HepG2 (cell line): ENCODE data around the gene RPE. TPM values are rescaled to one million over a fixed set of nuclear protein-coding genes. Genes with fewer than 3 reads are reported as not detected.

Source experiments
- ATAC-seq: fragments of 200-7000 bp; cut with Tn5 transposase; 3 replicates; pipeline ENCODE4 v1.9.1; 2020; ENCODE audit warnings: mild to moderate bottlenecking, moderate library complexity
- BruUV-seq: library from RNA; stranded (reverse); fragments of 400-500 nt; replicated peaks from 2 replicates; lab custom pipeline; 2021; lab: Mats Ljungman, UMichigan
- CTCF ChIA-PET: fragments of 300-600 bp; formaldehyde crosslinking; extraction: SDS; loops from one replicate; lab custom pipeline; 2021; ENCODE audit warnings: low total read pairs, inconsistent platforms, low intra/inter-chr PET ratio; lab: Yijun Ruan, JAX
- POLR2A ChIA-PET: fragments of 350-600 bp; sonication (Branson Sonifier 250); formaldehyde crosslinking; loops from one replicate; lab custom pipeline; 2020; ENCODE audit warnings: antibody characterized with exemption, inconsistent platforms; lab: Yijun Ruan, JAX
- DNase-seq: peaks from one replicate; pipeline ENCODE4 v3.0.0-alpha.2; 2015; ENCODE audit warnings: low spot score
- FAIRE-seq: peaks from 3 replicates; lab custom pipeline; 2011; peaks lifted over from hg19 to GRCh38; lab: Jason Lieb, UNC
- H2AFZ ChIP-seq: one replicate; pipeline ENCODE4 v1.6.1; 2011; ENCODE audit warnings: low read length, inconsistent platforms
- H3K27ac ChIP-seq: fragments of 300-600 bp; 3 replicates; pipeline ENCODE4 v1.8.0; 2011; ENCODE audit warnings: mixed run types, mild to moderate bottlenecking, mixed read lengths, low read length, inconsistent platforms; ENCODE audit not compliant: insufficient read depth; ENCODE audit errors: extremely low read length
- H3K27me3 ChIP-seq, 2 experiments: fragments of 200-600 bp in 1 of 2; 2 replicates in 1 of 2; 3 replicates in 1 of 2; pipeline versions ENCODE4 v1.6.0 to v1.8.0; 2011; ENCODE audit warnings: low read length in 2 of 2, mild to moderate bottlenecking in 2 of 2, moderate library complexity in 2 of 2, inconsistent platforms in 1 of 2; ENCODE audit not compliant: insufficient read depth in 2 of 2, control insufficient read depth in 1 of 2
- H3K36me3 ChIP-seq, 2 experiments: fragments of 200-600 bp in 1 of 2; replicated peaks in 1 of 2; 2 replicates in 1 of 2; 3 replicates in 1 of 2; pipeline versions ENCODE4 v1.5.1 to v1.8.0; 2011; ENCODE audit warnings: low read length in 2 of 2, inconsistent platforms in 1 of 2; ENCODE audit not compliant: insufficient read depth in 2 of 2, control insufficient read depth in 1 of 2
- H3K4me1 ChIP-seq: 2 replicates; pipeline ENCODE4 v1.5.1; 2012; ENCODE audit warnings: low read length, inconsistent platforms; ENCODE audit not compliant: insufficient read depth
- H3K4me2 ChIP-seq: 2 replicates; pipeline ENCODE4 v1.6.0; 2011; ENCODE audit warnings: low read depth, low read length, inconsistent platforms
- H3K4me3 ChIP-seq, 3 experiments: fragments of 200-600 bp in 1 of 3; sonication (generic), shearing (Covaris generic) in 1 of 3; replicated peaks in 1 of 3; 2 replicates each; pipeline ENCODE4 v1.5.1; 2011 to 2016; ENCODE audit warnings: low read length in 3 of 3, inconsistent platforms in 2 of 3, low read depth in 2 of 3, mild to moderate bottlenecking in 2 of 3, control low read depth in 1 of 3, mixed read lengths in 1 of 3; ENCODE audit not compliant: insufficient read depth in 1 of 3
- H3K79me2 ChIP-seq: one replicate; pipeline ENCODE4 v1.6.1; 2011; ENCODE audit warnings: low read length, inconsistent platforms; ENCODE audit not compliant: insufficient read depth
- H3K9ac ChIP-seq: 2 replicates; pipeline ENCODE4 v1.6.0; 2011; ENCODE audit warnings: mild to moderate bottlenecking, low read depth, low read length, inconsistent platforms; ENCODE audit not compliant: insufficient read depth
- H3K9me3 ChIP-seq: 2 replicates; pipeline ENCODE4 v1.5.1; 2012; ENCODE audit warnings: mild to moderate bottlenecking, low read length
- H4K20me1 ChIP-seq: 2 replicates; pipeline ENCODE4 v1.6.0; 2011; ENCODE audit warnings: inconsistent platforms, mild to moderate bottlenecking, low read length, moderate library complexity; ENCODE audit not compliant: insufficient read depth
- FOSL1 ChIP-seq: sonication (generic); formaldehyde crosslinking; IDR thresholded peaks from 2 replicates; pipeline ENCODE4 v1.9.0; 2021; ENCODE audit warnings: missing genetic modification reagents, borderline replicate concordance
- ZSCAN22 ChIP-seq: sonication (generic); formaldehyde crosslinking; IDR thresholded peaks from 2 replicates; pipeline ENCODE4 v1.4.0; 2020; ENCODE audit warnings: mild to moderate bottlenecking, missing genetic modification reagents
- WGBS: methylation state at CpG from one replicate; pipeline ENCODE4 v1.1.6; 2017; ENCODE audit warnings: low lambda C conversion rate; 5-methylcytosine and 5-hydroxymethylcytosine counted together
- in situ Hi-C: cut with HindIII; loops from 2 replicates; pipeline ENCODE4 v1.10.0; 2017; ENCODE audit warnings: low pct_unique_long_range_greater_than_20kb; ENCODE audit not compliant: extremely low pct_ligation_motif_present
- intact Hi-C: fragments of 100-400 bp; cut with micrococcal nuclease; formaldehyde crosslinking; loops from one replicate; pipeline ENCODE4 v1.10.0; 2022; ENCODE audit not compliant: unreplicated experiment
- polyA plus RNA-seq, 8 experiments: library from polyadenylated mRNA; depleted of rRNA in 3 of 8; stranded (reverse) in 7 of 8; unstranded in 1 of 8; fragments of >200 nt; fragmentation: Illumina TruSeq in 4 of 8; extraction: Trizol in 4 of 8; gene quantifications; 2 replicates each; pipeline versions ENCODE4 v1.2.1 to v1.2.3, GENCODE V29; 2011 to 2016; ENCODE audit warnings: low read depth in 4 of 8, missing spikeins in 1 of 8, mixed read lengths in 1 of 8; ENCODE audit not compliant: insufficient read depth in 1 of 8
- total RNA-seq, 5 experiments: library from RNA; depleted of rRNA; stranded (reverse); fragments of >200 nt; fragmentation: Illumina TruSeq; extraction: Trizol; gene quantifications; 2 replicates each; pipeline ENCODE4 v1.2.3, GENCODE V29; 2016; ENCODE audit warnings: low read depth in 1 of 5
- TF ChIP-seq, protein P1 (sequence below): sonication (generic); formaldehyde crosslinking; IDR thresholded peaks from 2 replicates; pipeline ENCODE4 v1.8.0; 2022; ENCODE audit warnings: mild to moderate bottlenecking, missing genetic modification reagents, borderline replicate concordance
- TF ChIP-seq, protein P2 (sequence below): sonication (generic); formaldehyde crosslinking; IDR thresholded peaks from 2 replicates; pipeline ENCODE4 v1.4.0; 2020; ENCODE audit warnings: missing genetic modification reagents, mild to moderate bottlenecking, borderline replicate concordance
- TF ChIP-seq, protein P3 (sequence below): sonication (generic); formaldehyde crosslinking; IDR thresholded peaks from 2 replicates; pipeline ENCODE4 v1.4.0; 2020; ENCODE audit warnings: mild to moderate bottlenecking, missing genetic modification reagents

RPE gene
- total and polyA plus RNA-seq, 2 of the 13 experiments (the other 11 are each of a cell fraction or from before 2014, with no cell fraction given) = 72.3 to 107 TPM

DNA sequence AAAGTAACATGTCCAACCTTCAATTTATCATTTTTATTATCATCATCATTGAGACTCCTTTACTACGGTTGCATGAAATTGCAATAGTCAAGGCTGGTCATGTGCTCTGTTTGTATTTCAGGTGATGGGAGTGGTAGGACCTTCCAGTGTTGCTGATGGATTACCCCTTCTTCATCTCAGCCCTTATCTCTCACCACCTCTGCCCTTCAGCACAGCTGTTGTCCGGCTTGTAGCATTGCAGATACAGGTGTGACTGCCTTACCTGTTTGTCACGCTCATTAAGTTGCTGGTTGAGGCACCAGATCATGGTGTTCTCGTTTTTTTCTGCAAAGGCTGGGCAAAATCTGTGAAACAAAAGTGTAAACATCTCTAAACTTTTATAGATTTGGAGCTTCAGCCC lies 31.7 kb upstream of the RPE start:
- POLR2A ChIA-PET = no interaction called here
- no peak for DNase-seq
- peak; percentile 31; the same call in 2 of the 3 replicates for ATAC-seq
- BruUV-seq = no TSS peak
- 3% methylated on average over 4 of the region's 4 CpGs for WGBS
- no peaks in the 10 kb centered on the region for H3K4me1 ChIP-seq
- no peaks in the 10 kb centered on the region for H3K36me3 ChIP-seq
- CTCF ChIA-PET = no interaction called here
- H3K4me2 ChIP-seq = no peak overlapping the region
- H3K79me2 ChIP-seq = no peaks in the 10 kb centered on the region
- no peak overlapping the region for H3K9ac ChIP-seq
- intact Hi-C loops (no loop called here), in situ Hi-C loops (loop anchor here (10.0 to 25.0 kb wide), 3 partner anchors 424 to 1558 kb away; partner anchors contain the start of gene PTH2R)
- no peak overlapping the region for H3K27ac ChIP-seq
- no peak for FAIRE-seq
- H3K4me3 ChIP-seq = no peak overlapping the region
- TF ChIP-seq, protein P1, sequence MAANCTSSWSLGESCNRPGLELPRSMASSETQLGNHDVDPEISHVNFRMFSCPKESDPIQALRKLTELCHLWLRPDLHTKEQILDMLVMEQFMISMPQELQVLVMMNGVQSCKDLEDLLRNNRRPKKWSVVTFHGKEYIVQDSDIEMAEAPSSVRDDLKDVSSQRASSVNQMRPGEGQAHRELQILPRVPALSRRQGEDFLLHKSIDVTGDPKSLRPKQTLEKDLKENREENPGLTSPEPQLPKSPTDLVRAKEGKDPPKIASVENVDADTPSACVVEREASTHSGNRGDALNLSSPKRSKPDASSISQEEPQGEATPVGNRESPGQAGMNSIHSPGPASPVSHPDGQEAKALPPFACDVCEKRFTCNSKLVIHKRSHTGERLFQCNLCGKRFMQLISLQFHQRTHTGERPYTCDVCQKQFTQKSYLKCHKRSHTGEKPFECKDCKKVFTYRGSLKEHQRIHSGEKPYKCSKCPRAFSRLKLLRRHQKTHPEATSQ (CRISPR knock-in tag) = no peak
- no peak for TF ChIP-seq ZSCAN22
- TF ChIP-seq, protein P2, sequence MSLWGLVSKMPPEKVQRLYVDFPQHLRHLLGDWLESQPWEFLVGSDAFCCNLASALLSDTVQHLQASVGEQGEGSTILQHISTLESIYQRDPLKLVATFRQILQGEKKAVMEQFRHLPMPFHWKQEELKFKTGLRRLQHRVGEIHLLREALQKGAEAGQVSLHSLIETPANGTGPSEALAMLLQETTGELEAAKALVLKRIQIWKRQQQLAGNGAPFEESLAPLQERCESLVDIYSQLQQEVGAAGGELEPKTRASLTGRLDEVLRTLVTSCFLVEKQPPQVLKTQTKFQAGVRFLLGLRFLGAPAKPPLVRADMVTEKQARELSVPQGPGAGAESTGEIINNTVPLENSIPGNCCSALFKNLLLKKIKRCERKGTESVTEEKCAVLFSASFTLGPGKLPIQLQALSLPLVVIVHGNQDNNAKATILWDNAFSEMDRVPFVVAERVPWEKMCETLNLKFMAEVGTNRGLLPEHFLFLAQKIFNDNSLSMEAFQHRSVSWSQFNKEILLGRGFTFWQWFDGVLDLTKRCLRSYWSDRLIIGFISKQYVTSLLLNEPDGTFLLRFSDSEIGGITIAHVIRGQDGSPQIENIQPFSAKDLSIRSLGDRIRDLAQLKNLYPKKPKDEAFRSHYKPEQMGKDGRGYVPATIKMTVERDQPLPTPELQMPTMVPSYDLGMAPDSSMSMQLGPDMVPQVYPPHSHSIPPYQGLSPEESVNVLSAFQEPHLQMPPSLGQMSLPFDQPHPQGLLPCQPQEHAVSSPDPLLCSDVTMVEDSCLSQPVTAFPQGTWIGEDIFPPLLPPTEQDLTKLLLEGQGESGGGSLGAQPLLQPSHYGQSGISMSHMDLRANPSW (CRISPR knock-in tag) = no peak
- TF ChIP-seq, protein P3, sequence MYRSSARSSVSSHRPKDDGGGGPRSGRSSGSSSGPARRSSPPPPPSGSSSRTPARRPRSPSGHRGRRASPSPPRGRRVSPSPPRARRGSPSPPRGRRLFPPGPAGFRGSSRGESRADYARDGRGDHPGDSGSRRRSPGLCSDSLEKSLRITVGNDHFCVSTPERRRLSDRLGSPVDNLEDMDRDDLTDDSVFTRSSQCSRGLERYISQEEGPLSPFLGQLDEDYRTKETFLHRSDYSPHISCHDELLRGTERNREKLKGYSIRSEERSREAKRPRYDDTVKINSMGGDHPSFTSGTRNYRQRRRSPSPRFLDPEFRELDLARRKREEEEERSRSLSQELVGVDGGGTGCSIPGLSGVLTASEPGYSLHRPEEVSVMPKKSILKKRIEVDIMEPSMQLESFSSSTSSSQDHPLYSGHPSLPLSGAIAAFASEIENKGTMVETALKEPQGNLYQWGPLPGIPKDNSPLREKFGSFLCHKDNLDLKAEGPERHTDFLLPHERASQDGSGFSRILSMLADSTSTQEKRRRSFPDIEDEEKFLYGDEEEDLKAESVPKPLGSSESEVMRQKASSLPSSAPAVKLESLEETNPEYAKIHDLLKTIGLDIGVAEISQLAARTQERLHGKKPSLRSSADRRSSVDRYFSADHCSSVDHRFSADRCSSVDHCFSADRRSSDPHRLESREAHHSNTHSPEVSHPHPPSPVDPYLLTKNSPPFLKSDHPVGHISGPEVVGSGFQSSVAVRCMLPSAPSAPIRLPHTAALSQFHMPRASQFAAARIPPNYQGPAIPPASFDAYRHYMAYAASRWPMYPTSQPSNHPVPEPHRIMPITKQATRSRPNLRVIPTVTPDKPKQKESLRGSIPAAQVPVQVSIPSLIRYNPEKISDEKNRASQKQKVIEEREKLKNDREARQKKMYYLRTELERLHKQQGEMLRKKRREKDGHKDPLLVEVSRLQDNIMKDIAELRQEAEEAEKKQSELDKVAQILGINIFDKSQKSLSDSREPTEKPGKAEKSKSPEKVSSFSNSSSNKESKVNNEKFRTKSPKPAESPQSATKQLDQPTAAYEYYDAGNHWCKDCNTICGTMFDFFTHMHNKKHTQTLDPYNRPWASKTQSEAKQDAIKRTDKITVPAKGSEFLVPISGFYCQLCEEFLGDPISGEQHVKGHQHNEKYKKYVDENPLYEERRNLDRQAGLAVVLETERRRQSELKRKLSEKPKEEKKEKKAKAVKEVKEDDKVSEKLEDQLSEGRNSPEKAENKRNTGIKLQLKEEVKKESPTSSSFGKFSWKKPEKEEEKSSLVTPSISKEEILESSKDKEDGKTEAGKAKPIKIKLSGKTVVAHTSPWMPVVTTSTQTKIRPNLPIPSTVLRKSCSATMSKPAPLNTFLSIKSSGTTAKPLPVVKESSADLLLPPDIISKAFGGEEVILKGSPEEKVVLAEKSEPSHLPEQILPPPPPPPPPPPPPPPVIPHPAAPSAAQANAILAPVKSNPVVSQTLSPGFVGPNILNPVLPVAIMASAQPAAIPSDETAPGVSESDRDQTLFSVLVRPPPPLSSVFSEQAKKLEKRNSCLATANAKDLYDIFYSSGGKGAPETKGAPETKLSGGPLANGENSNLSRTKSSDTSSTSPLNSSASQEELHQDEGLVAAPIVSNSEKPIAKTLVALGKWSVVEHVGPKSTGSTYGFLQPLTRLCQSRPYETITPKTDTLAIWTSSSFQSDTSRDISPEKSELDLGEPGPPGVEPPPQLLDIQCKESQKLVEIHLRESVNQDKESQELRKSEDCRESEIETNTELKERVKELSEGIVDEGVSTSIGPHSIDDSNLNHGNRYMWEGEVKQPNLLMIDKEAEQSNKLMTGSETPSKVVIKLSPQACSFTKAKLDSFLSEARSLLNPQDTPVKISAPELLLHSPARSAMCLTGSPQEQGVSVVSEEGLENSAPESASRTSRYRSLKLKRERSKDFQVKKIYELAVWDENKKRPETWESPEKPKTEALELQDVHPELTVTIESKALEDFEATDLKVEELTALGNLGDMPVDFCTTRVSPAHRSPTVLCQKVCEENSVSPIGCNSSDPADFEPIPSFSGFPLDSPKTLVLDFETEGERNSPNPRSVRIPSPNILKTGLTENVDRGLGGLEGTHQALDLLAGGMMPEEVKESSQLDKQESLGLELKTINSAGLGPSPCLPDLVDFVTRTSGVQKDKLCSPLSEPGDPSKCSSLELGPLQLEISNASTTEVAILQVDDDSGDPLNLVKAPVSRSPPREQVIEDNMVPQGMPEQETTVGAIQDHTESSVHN (CRISPR knock-in tag) = no peak
- no peak for TF ChIP-seq FOSL1 (CRISPR knock-in tag)
- H2AFZ ChIP-seq = no peak overlapping the region
- no peaks in the 10 kb centered on the region for H3K9me3 ChIP-seq
- no peaks in the 10 kb centered on the region for H4K20me1 ChIP-seq
- H3K27me3 ChIP-seq = no peaks in the 10 kb centered on the region
